Thyroid gland (tissue), 4 donors: Measurements from ENCODE around the gene POLR2L.

Source experiments
- POLR2A ChIP-seq, 2 donors: fragments of 450-650 bp; IDR thresholded peaks; one replicate each; pipeline ENCODE4 v1.6.1; 2017; ENCODE audit warnings: antibody characterized with exemption in 2 of 2, mild to moderate bottlenecking in 2 of 2, moderate library complexity in 1 of 2
- TF ChIP-seq, protein P1 (sequence below), 6 experiments: fragments of 200-600 bp in 3 of 6; fragments of 450-650 bp in 3 of 6; sonication (generic) in 3 of 6; IDR thresholded peaks; one replicate each; pipeline ENCODE4 v1.5.1; 2016 to 2019; ENCODE audit warnings: antibody characterized with exemption in 6 of 6, mild to moderate bottlenecking in 2 of 6, inconsistent platforms in 1 of 6, moderate library complexity in 1 of 6

DNA sequence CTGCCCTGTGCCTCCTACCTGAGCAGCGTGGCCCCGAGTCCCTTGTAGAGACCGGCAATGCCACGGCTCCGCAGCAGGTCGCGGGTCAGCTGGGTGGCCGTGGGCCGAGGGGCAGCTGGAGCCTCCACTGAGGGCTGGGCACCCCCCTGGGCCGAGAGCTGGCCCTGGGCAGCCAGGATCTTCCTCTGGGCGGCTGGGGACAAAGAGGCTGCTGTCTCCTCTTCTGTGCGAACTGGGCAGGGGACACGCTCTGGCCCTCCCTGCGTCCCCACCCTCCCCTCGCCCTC lies 49.9 kb downstream of the POLR2L start:
- TF ChIP-seq, protein P1, sequence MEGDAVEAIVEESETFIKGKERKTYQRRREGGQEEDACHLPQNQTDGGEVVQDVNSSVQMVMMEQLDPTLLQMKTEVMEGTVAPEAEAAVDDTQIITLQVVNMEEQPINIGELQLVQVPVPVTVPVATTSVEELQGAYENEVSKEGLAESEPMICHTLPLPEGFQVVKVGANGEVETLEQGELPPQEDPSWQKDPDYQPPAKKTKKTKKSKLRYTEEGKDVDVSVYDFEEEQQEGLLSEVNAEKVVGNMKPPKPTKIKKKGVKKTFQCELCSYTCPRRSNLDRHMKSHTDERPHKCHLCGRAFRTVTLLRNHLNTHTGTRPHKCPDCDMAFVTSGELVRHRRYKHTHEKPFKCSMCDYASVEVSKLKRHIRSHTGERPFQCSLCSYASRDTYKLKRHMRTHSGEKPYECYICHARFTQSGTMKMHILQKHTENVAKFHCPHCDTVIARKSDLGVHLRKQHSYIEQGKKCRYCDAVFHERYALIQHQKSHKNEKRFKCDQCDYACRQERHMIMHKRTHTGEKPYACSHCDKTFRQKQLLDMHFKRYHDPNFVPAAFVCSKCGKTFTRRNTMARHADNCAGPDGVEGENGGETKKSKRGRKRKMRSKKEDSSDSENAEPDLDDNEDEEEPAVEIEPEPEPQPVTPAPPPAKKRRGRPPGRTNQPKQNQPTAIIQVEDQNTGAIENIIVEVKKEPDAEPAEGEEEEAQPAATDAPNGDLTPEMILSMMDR (IDR thresholded peaks at IDR 0.05) = no peak
- no peak for TF ChIP-seq POLR2A (IDR thresholded peaks at IDR 0.05)
